ENCODE results near the gene HELZ2.

- TF ChIP-seq, protein P1, sequence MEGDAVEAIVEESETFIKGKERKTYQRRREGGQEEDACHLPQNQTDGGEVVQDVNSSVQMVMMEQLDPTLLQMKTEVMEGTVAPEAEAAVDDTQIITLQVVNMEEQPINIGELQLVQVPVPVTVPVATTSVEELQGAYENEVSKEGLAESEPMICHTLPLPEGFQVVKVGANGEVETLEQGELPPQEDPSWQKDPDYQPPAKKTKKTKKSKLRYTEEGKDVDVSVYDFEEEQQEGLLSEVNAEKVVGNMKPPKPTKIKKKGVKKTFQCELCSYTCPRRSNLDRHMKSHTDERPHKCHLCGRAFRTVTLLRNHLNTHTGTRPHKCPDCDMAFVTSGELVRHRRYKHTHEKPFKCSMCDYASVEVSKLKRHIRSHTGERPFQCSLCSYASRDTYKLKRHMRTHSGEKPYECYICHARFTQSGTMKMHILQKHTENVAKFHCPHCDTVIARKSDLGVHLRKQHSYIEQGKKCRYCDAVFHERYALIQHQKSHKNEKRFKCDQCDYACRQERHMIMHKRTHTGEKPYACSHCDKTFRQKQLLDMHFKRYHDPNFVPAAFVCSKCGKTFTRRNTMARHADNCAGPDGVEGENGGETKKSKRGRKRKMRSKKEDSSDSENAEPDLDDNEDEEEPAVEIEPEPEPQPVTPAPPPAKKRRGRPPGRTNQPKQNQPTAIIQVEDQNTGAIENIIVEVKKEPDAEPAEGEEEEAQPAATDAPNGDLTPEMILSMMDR (IDR thresholded peaks at IDR 0.05), result no peak
- TF ChIP-seq EZH2 (IDR thresholded peaks at IDR 0.05; ENCODE audit: borderline replicate concordance, insufficient read depth, low read depth, low read length, poor library complexity, severe bottlenecking), result no peak
Observed at GRCh38 chr20:63587256-63587655, 13.2 kb upstream of the HELZ2 start.
